ENCODE data around the gene ZNF134.

The ZNF134 gene

GRCh38 chr19:57613941-57614743 lies at the start of gene ZNF134:
Gene ZNF134 (plus strand): TSS chr19:57614242. CDS start chr19:57619469, 5,227 bp downstream.
- peak; percentile 95 for DNase-seq

- peak; percentile 51 for DNase-seq
Measured at GRCh38 chr19:57566396-57567265, 47.4 kb upstream of the ZNF134 start.

- no peak for DNase-seq
Measured at GRCh38 chr19:57570707-57571106, 43.3 kb upstream of the ZNF134 start.

GRCh38 chr19:57572415-57572947 lies 41.6 kb upstream of the ZNF134 start:
- DNase-seq, result no peak

DNA sequence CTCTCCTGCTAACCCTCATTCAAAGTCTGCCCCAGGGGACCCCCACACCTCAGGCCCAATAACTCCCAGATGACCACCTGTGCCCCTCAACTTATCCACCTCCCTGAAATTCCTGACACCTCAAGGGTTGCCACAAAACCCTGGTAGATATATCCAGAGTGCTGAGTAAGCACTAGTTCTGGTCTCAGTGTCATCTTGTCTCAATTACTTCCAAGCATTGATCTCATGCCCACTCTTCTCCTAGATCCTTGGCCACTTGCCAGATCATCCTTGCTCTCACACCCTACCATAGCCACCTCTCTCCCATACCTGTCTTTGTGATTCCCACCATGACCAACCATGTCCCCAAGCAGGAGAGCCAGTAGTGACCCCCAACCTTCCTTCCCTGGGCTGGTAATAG lies 37.4 kb upstream of the ZNF134 start:
- DNase-seq, result no peak

DNA sequence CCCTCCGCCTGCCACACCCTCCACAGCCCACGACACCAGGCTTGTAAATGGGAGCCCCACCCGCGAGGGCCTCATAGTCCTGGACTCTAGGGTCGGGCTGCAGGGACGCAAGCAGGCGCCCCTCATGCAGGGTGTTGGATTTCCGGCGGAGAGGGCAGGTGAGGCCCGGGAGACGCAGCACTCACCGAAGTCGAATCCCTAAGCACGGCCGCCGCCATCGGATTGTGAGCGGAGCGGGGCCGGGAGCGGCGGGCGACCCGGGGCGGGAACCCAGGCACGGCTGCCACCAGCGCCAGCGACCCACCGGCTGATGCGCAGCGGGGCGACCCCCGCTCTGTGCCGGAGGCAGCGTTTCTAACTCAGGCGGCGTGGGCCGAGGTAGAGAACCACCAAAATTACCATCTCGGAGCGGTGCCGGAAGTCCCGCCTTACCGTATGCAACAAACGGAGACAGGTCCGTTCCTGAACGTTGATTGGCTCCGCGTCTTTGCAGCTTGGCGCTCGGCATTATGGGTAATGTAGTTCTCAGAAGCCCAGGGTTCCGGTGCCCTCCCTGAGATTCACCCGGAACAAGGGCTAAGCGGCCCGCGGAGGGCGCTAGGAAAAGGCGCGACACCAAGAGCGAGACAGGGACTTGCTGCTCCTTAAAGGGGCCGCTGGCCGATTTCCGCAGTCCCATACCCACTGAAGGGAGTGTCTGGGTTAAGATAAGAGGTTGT lies 35.4 kb upstream of the ZNF134 start, which contains the start of gene ZNF416:
Gene ZNF416 (minus strand): TSS at position 425 of the 719 bp plus-strand sequence. CDS start 207 bp downstream, at position 218.
- DNase-seq, result peak; percentile 99

DNA sequence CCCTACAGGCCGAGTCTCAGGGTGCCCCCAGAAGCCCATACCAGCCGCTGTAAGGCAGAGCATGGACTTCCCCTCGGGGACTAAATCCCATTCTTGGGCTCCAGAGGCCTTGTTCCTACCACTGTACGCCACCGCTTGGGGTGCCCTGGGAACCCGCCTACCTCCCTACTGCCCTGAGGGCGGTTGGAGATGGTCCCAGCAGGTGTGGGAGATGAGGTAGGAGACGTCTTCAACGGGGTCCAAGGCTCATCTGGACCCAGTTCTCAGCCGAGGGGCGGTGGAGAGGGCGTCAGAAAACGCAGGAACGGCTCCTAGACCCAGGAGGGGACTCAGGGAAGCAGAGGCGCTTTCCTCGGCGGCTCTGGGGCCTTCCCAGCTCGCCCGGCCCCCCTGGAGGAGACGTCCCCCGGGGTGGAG lies 30.9 kb upstream of the ZNF134 start:
- DNase-seq, result no peak

DNA sequence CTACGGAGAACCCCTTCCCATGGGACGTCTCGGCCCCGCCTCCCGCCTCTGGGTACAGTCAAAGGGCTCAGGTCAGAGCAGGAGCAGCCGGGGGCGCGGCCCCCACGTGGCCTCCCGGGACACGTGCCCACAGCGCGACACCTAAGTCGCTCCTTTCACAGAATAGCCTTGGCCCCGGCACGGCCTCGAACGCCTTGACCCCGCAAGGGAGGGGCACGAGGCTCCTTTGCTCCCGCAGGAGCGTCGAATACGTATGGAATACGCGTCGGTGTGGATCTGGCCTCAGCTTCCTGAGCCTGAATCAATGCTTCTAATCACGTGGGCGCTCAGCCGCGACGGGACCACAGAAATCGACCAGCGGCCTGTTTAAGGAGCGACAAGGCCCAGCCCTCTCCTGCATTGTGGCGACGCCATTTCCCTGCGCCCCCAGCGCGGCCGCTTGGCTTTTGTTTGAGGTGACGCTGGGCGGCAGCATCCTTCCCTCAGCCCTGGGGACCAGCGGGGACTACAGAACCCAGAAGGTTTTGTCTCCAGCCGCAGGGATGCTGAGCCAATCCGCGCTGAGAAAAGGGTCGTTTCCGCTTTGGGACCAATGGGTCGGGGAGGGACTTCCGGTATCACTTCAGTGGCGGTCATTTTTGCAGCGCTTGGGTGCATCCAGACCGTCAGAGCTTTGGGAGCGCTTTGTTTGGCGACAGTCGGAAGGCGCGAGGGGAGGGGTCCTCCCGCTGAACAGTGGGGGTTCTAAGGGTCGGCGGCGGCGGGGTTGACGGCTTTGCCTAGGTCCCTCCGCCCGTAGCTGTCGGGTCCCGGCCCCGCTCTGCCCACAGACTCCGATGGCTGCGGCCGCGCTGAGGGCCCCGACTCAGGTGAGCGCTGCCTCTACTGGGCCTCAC lies 30.3 kb upstream of the ZNF134 start, which contains the start of gene ZIK1:
Gene ZIK1 (plus strand): TSS at position 625 of the 896 bp plus-strand sequence. CDS start 212 bp downstream, at position 837.
- peak; percentile 97 for DNase-seq

- DNase-seq, result no peak
Measured at GRCh38 chr19:57587529-57587928, 26.5 kb upstream of the ZNF134 start.

- no peak for DNase-seq
Measured at GRCh38 chr19:57599377-57599760, 14.7 kb upstream of the ZNF134 start.

GRCh38 chr19:57599761-57600383 lies 14.2 kb upstream of the ZNF134 start, which contains the start of gene ZNF530:
Gene ZNF530 (plus strand): TSS chr19:57599885. CDS start chr19:57604346, 4,461 bp downstream.
- DNase-seq, result peak; percentile 97

DNA sequence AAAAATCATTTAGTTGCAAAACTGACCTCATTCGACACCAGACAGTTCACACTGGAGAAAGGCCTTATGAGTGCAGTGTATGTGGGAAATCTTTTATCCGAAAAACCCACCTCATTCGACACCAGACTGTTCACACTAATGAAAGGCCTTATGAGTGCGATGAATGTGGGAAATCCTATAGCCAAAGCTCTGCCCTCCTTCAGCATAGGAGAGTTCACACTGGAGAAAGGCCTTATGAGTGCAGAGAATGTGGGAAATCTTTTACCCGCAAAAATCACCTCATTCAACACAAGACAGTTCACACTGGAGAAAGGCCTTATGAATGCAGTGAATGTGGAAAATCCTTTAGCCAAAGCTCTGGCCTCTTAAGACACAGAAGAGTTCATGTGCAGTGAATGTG lies 7.1 kb upstream of the ZNF134 start:
- DNase-seq, result no peak

DNA sequence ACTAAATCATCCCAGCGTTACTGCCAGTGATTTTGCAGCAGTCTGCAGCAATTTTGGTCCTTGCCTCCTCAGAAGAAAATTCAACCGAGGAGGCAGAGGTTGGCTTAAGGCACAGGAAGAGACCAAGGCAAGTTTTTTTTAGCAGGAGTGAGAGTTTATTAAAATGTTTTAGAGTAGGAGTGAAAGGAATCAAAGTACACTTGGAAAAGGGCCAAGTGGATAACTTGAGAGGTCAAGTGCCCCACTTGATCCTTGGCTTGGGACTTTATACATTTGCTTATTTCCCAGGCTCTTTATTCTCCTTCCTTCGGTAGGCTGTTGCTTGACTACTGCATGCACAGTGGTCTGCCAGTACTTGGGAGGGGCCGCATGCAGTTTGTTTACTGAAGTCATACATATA lies 2.9 kb upstream of the ZNF134 start:
- DNase-seq, result no peak

- DNase-seq, result peak; percentile 38
Measured at GRCh38 chr19:57615346-57615745, 1.3 kb downstream of the ZNF134 start.

GRCh38 chr19:57620673-57621348 lies 6.8 kb downstream of the ZNF134 start:
- DNase-seq, result no peak

- no peak for DNase-seq
Measured at GRCh38 chr19:57623091-57623490, 9.0 kb downstream of the ZNF134 start.

DNA sequence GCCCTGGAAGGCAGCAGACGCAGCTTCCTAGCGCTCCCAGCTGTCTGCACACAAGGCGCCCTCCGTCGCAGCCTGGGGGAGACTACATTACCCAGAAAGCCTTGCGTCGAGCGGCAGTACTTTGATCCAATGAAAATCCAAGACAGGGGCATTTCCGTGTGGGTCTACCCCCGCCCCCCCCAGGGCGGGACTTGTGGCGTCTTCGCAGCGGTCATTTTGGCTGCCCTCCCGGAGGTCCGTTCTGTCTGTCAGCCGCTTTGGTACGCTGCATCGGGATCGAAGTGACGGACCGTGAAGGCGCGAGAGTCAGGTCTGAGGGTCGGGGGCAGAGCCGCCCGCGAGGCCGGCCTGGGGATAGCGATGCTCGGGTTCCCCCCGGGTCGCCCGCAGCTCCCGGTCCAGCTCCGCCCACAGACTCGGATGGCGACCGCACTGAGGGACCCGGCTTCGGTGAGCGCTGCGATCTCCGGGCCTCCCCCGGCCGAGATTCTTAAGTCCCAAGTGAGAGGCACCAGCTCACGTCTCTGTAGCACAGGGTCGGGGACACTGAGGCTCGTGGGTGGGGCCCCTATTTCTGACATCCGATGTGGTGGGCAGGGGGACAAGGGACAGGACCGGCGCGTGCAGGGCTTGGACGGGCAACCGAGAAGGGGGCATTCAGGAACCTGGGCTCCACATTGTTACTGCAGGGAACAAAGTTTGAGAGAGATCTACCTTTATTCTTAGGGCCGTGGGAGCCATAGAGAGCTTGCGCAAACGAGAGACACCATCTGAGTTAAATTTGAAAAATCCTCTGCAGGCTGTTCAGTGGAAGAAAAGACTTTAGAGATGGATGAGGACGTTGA lies 19.2 kb downstream of the ZNF134 start, which contains the start of gene ZNF211:
Gene ZNF211 (plus strand): TSS at position 182 of the 845 bp plus-strand sequence. CDS start 179 bp downstream, at position 361.
- DNase-seq, result peak; percentile 96

- DNase-seq, result no peak
Measured at GRCh38 chr19:57633832-57634131, 19.7 kb downstream of the ZNF134 start.

DNA sequence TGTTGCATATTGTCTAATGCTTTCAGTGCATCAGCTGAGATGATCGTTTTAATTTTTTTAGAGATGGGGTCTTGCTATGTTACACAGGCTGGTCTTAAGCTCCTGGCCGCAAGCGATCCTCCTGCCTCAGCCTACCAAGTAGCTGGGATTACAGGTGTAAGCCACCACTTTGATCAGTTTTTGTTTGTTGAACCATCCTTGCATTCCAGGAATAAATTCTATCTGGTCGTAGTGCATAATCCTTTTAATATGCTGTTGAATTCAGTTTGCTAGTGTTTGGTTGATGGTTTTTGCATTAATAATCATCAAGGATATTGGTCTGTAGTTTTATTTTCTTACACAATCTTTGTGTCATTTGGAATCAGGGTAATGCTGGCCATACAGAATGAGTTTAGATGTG lies 23.3 kb downstream of the ZNF134 start:
- DNase-seq, result no peak

Data from hematopoietic multipotent progenitor cell treated with erythropoietin and hydrocortisone succinate and interleukin-3 and kit ligand, for 8 days (in vitro differentiated cells).